ENCODE data around the gene SLC35B3. TPM values are rescaled to one million over a fixed set of nuclear protein-coding genes. Genes with fewer than 3 reads are reported as not detected.

The SLC35B3 gene
- 7.3 and 10.9 TPM in 2 replicates for total RNA-seq

DNA sequence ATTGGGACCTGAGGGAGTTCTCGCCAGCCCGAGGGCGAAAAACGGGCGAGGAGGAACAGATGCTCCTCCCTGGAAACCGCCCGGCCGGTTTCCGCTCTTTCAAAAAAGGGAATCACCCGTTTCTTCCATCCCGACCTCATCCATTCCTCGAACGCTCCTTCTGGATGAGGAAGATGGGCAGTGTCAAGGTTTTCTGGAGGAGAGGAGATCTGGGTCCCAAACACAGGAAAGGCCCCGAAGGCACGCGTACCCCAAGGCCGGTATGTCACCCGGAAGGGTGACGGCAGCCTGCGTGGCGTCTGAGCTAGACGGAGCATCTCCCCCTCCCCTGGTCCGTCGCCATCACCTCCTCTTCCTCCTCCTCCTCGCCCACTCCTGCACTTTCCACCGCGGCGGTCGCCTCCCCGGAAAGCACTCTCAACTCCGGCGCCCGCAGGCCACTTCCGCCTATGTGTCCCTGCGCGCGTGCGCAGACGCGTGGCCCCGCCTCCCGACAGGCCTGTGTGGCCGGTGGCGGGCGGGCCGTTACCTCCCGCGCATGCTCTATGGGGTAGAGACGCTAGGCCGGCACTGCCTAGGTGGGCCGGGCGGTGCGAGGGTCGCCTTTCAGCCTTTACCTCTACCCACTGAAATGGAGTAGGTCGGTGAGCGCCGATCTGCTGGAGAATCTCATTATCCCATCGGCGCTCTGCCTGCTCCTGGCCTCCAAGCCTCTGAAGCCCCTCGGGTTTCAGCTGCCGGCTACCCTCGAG lies at the start of gene SLC35B3:
SLC35B3 (minus strand) TSS at position 453 of the 752 bp plus-strand sequence.
- peak within 1 kb of the TSS; percentile 99 for H3K4me3 ChIP-seq (ENCODE audit: low read depth, low read length)
- DNase-seq (ENCODE audit: low read depth) = no peak
- TF ChIP-seq, protein P1, sequence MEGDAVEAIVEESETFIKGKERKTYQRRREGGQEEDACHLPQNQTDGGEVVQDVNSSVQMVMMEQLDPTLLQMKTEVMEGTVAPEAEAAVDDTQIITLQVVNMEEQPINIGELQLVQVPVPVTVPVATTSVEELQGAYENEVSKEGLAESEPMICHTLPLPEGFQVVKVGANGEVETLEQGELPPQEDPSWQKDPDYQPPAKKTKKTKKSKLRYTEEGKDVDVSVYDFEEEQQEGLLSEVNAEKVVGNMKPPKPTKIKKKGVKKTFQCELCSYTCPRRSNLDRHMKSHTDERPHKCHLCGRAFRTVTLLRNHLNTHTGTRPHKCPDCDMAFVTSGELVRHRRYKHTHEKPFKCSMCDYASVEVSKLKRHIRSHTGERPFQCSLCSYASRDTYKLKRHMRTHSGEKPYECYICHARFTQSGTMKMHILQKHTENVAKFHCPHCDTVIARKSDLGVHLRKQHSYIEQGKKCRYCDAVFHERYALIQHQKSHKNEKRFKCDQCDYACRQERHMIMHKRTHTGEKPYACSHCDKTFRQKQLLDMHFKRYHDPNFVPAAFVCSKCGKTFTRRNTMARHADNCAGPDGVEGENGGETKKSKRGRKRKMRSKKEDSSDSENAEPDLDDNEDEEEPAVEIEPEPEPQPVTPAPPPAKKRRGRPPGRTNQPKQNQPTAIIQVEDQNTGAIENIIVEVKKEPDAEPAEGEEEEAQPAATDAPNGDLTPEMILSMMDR (conservative IDR thresholded peaks at IDR 0.05; ENCODE audit: low read depth, low read length) = no peak

DNA sequence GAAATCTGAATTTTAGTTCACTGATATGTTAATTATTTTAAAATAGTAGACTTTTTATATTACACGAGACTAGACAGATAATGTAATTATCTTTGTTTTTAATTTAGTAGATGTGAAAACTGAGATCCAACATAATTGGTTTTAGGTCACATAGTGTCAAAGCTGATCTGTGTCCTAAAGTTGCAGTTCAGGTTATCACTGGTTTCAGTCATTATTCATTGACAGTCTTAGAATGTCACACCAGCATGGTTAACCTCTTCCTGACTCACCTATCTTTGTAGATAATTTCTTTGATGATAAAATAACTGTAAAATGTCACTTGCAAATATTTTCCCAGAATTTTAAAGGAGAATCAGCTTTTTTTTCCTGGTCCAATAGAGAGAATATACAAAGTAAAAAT lies 48.3 kb upstream of the SLC35B3 start:
- TF ChIP-seq, protein P1 (conservative IDR thresholded peaks at IDR 0.05; ENCODE audit: low read depth, low read length) = no peak
- H3K4me3 ChIP-seq (ENCODE audit: low read depth, low read length) = no peak overlapping the region
- DNase-seq (ENCODE audit: low read depth) = no peak

DNA sequence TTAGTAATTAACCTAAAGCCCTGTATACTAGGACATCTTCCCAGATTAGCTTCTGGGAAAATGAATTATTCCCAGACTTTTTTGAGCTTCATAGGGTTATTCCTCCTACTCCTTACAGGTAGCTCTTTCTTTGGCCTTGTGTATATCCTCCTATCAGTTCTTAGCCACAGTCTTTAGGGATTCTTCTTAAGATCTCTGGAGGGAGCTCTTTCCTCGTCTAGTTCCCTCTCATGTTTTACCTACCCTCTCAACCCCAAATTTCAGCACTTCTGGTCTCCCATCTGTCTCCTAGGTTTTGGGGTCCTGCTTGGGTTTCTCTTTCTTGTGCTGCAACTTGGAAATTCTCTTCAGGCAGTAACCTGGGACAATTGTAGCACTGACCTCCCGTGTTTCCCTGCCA lies 46.4 kb upstream of the SLC35B3 start:
- TF ChIP-seq, protein P1 (conservative IDR thresholded peaks at IDR 0.05; ENCODE audit: low read depth, low read length) = peak; percentile 62
- H3K4me3 ChIP-seq (ENCODE audit: low read depth, low read length) = no peak overlapping the region
- no peak for DNase-seq (ENCODE audit: low read depth)

DNA sequence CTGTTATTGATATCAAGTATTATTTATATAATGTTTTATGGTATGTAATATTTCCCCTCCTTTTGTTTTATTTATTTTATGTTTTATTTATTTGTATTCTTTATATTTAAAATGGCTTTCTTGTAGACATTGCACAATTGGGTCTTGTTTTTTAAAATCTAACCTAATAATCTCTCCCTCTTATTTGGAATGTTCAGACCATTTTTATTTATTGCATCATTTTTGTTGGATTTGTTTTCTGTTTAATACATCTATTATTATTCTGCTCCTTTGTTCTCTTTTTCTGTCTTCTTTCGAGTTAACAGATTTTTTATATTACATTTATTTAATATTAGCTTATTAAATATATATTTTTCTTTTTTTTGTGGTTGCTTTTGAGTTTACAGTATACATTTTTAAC lies 43.1 kb upstream of the SLC35B3 start:
- TF ChIP-seq, protein P1 (conservative IDR thresholded peaks at IDR 0.05; ENCODE audit: low read depth, low read length) = no peak
- no peak for DNase-seq (ENCODE audit: low read depth)
- H3K4me3 ChIP-seq (ENCODE audit: low read depth, low read length) = no peak overlapping the region

DNA sequence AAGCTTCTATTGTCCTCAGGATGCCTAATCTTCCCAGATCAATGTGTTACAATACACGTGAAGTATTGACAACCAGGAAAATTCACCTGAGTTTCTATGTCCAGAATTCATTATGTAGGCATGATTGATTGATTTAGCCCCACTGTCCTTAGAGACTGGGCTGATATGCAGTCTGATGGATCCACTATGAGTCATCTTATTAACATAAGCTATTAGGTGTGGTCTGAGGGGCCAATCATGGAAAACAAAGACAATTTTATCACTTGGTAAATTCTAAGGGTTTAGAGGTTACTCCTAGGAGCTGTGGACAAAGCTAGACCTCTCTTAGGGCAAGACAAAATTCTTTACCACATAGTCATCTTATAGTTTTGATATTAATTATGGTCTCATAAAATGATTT lies 41.3 kb upstream of the SLC35B3 start:
- no peak overlapping the region for H3K4me3 ChIP-seq (ENCODE audit: low read depth, low read length)
- DNase-seq (ENCODE audit: low read depth) = no peak
- TF ChIP-seq, protein P1 (conservative IDR thresholded peaks at IDR 0.05; ENCODE audit: low read depth, low read length) = no peak

DNA sequence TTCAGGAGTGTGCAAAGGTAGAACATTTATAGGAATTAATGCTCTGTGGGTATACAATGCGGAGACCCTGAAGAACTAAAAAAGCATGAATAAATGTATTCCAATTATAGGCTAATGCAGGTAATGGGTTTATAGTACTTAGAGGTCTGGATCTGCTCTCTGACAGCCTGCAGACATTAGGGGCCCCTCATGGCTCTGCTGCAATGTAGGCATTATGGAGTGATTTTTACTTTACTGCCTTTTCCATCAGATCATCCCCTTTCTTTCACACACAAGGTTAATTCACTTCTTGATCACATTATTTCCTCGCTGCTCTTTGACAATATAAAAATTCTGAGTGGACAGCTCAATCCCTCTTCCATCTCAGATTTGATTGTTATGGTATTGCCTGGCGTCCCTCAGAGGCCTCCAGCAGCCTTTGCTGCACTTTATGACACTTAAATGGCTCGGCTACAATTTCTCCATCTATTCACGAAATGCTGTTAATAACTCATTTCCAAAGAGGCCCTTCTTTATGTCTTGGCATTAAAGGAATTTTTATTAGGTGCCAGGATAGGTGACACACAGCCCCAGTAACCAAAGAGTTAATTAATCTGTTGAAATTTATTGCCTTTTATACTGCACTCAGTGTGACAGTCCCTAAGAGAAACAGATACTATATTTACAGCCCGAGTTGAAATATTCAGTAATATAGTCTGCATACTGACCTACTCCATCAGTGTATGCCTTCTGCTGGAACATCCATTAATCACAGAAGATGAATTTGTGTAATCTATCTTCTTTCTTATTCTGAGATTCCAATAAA lies 33.4 kb upstream of the SLC35B3 start:
- DNase-seq (ENCODE audit: low read depth) = no peak
- no peak overlapping the region for H3K4me3 ChIP-seq (ENCODE audit: low read depth, low read length)
- TF ChIP-seq, protein P1 (conservative IDR thresholded peaks at IDR 0.05; ENCODE audit: low read depth, low read length) = no peak
